Neural crest cell (in vitro differentiated cells): ENCODE measurements around the gene TBC1D10A. TPM values are rescaled to one million over a fixed set of nuclear protein-coding genes. Genes with fewer than 3 reads are reported as not detected.
A peak's percentile ranks its signal among the peaks of the same experiment; 100 is the strongest.

Experiments
- DNase-seq: peaks from one replicate; pipeline ENCODE4 v3.0.0; 2021; ENCODE audit warnings: low read depth, mixed read lengths, low spot score
- H3K27ac Mint-ChIP-seq: one replicate; pipeline ENCODE4 v1.8.0; 2021; ENCODE audit warnings: mild to moderate bottlenecking, mixed read lengths; ENCODE audit not compliant: unreplicated experiment
- H3K27me3 Mint-ChIP-seq: 2 replicates; pipeline ENCODE4 v1.8.0; 2021; ENCODE audit warnings: low read depth, mild to moderate bottlenecking, mixed read lengths
- H3K36me3 Mint-ChIP-seq: 2 replicates; pipeline ENCODE4 v1.8.0; 2021; ENCODE audit warnings: low read depth, mild to moderate bottlenecking, mixed read lengths
- H3K4me1 Mint-ChIP-seq: 2 replicates; pipeline ENCODE4 v1.8.0; 2021; ENCODE audit warnings: mixed read lengths
- H3K4me3 Mint-ChIP-seq: one replicate; pipeline ENCODE4 v1.8.0; 2021; ENCODE audit warnings: mild to moderate bottlenecking, mixed read lengths
- H3K9me3 Mint-ChIP-seq: 2 replicates; pipeline ENCODE4 v1.8.0; 2021; ENCODE audit warnings: mixed read lengths
- total RNA-seq: library from RNA; stranded (reverse); gene quantifications from 2 replicates; pipeline ENCODE4 v1.2.1, GENCODE V29; 2021
- TF ChIP-seq, protein P1 (sequence below): fragments of 200-600 bp; sonication (generic); conservative IDR thresholded peaks from 2 replicates; pipeline ENCODE4 v1.5.0; 2021; ENCODE audit warnings: antibody characterized with exemption, mild to moderate bottlenecking

Gene TBC1D10A
- total RNA-seq, 1 donor from 2014 or later: 8.5 TPM

DNA sequence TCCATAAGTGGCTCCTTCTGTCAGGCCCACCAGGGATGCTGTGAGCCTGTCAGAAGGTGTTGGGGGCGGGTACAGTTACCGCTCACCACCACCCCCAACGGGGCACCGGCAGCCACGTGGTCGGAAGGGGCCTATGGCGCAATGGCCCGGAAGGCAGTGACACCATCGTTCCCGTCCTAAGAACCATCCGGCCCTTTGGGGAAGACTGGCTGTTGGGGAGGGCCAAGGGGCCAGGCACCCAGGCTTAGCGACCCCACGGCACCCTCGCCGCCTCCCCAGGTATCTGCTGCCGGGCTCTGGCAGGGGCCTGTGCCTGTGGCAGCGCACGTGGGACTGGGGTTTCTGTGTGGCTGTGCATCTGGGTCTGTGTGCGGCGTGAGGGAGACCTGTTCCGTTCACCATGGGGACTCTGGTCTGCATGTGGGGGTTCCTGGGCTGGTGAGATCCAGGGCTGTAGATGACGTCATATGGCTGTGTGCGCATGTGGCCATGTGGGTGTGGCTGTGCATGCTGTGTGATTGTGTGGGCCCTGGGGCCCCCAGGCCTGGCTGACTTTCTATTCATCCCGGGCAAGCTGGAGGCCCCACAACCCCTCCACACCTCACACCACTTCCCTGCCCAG lies 60.8 kb downstream of the TBC1D10A start:
- Mint-ChIP-seq H3K4me1 (peaks cover 5% of the 10 kb centered on the region), H3K27ac (no peak overlapping the region), H3K27me3 (no peaks in the 10 kb centered on the region), H3K36me3 (no peaks in the 10 kb centered on the region), H3K9me3 (no peaks in the 10 kb centered on the region), H3K4me3 (no peak overlapping the region)
- no peak for DNase-seq
- TF ChIP-seq, protein P1, sequence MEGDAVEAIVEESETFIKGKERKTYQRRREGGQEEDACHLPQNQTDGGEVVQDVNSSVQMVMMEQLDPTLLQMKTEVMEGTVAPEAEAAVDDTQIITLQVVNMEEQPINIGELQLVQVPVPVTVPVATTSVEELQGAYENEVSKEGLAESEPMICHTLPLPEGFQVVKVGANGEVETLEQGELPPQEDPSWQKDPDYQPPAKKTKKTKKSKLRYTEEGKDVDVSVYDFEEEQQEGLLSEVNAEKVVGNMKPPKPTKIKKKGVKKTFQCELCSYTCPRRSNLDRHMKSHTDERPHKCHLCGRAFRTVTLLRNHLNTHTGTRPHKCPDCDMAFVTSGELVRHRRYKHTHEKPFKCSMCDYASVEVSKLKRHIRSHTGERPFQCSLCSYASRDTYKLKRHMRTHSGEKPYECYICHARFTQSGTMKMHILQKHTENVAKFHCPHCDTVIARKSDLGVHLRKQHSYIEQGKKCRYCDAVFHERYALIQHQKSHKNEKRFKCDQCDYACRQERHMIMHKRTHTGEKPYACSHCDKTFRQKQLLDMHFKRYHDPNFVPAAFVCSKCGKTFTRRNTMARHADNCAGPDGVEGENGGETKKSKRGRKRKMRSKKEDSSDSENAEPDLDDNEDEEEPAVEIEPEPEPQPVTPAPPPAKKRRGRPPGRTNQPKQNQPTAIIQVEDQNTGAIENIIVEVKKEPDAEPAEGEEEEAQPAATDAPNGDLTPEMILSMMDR: no peak

DNA sequence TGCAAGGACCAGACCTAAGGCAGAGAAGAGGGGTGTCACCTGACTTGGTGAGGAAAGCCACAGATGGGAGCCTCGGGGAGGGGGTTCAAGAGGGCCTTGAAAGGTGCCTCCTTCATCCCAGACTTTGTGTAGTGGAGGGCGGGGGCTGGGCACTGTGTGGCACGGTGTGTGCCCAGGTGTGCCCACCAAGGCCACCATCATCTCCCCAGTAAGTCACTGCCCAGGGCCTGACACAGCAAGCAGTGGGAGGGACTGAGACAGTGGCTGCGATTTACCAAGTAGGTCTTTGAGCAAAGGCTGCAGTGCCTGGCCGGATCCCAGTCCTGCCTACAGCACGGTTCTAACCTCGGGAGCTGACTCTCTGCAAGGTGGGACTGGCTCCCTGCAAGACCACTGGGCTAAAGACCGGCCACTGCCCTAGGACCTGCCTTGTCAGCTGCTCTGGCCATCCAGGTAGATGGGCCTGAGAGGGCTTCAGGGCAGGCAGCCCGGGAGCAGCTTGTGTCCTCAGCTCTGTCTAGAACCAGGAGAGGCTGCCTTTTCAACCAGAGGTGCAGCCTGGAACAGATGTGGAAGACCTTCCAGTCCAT lies 61.5 kb downstream of the TBC1D10A start:
- H3K27me3 Mint-ChIP-seq: no peaks in the 10 kb centered on the region
- no peak for DNase-seq
- TF ChIP-seq, protein P1: no peak
- H3K36me3 Mint-ChIP-seq: no peaks in the 10 kb centered on the region
- H3K9me3 Mint-ChIP-seq: no peaks in the 10 kb centered on the region
- no peak overlapping the region for H3K27ac Mint-ChIP-seq
- H3K4me3 Mint-ChIP-seq: no peak overlapping the region
- peaks cover 5% of the 10 kb centered on the region for H3K4me1 Mint-ChIP-seq

DNA sequence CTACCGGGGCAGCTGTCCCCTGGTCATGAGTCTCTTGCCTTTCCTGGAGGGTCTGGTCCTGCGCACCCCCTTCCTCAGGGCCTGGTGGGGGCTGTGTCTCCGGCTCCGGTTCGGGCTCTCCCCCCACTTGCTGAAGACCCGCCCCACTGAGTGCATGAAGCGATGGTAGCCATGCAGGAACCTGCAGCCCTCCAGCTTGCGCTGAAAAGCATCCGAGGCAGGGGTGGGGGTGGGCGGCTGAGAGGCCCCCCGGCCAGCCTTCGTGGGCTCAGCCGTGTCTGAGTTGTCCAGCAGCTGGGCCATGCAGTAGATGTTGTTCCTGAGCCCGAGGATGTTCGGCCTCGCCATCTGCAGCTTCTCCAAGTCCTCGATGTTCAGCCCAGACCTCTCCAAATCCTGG lies 62.9 kb downstream of the TBC1D10A start:
- H3K4me1 Mint-ChIP-seq: peaks cover 5% of the 10 kb centered on the region
- H3K27ac Mint-ChIP-seq: no peak overlapping the region
- DNase-seq: no peak

DNA sequence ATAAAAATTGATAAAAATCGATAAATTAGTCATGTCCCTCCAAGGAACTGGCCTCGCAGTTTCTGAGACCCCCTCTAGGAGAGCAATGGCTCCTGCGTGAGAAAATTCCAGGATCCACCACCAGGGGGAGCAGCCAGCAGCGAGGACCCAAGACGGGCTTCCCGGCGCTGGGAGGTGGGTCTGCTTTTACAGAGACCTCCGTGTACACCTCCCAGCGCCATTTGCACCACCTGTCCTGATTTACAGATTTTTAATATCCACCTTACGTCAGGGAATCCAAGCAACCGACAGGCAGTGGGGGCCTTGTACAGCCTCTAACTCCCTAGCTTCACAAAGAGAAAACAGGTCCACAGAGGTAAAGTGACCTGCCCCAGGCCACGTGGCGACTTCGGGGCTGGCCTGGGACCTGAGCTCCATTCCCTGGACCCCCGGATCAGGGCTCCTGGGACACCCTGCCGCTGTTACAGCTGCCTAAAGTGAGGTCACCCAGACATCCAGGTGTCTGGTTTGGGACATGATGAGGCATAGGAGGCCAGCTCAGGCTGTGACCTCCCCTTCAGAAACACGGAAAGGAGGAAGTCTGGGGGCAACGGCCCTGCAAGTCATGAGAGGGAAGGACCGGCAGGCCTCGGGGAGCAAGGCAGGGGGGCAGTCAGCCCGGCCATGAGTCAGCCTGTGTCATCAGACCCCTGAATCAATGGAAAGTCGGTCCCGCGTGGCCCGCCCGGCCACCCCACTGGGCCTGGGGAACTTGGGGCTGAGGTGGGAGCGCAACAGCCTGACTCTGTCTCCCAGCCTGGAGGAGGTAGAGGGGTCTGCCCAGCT lies 63.6 kb downstream of the TBC1D10A start:
- no peaks in the 10 kb centered on the region for H3K9me3 Mint-ChIP-seq
- H3K4me1 Mint-ChIP-seq: peaks cover 5% of the 10 kb centered on the region
- no peak overlapping the region for H3K4me3 Mint-ChIP-seq
- TF ChIP-seq, protein P1: peak; percentile 99
- H3K36me3 Mint-ChIP-seq: no peaks in the 10 kb centered on the region
- H3K27ac Mint-ChIP-seq: no peak overlapping the region
- no peaks in the 10 kb centered on the region for H3K27me3 Mint-ChIP-seq
- DNase-seq: peak; percentile 95

More for the DNA sequence above, 62.9 kb downstream of the TBC1D10A start:
- Mint-ChIP-seq H3K4me3 (no peak overlapping the region), H3K9me3 (no peaks in the 10 kb centered on the region), H3K27me3 (no peaks in the 10 kb centered on the region), H3K36me3 (no peaks in the 10 kb centered on the region)
- TF ChIP-seq, protein P1: no peak

DNA sequence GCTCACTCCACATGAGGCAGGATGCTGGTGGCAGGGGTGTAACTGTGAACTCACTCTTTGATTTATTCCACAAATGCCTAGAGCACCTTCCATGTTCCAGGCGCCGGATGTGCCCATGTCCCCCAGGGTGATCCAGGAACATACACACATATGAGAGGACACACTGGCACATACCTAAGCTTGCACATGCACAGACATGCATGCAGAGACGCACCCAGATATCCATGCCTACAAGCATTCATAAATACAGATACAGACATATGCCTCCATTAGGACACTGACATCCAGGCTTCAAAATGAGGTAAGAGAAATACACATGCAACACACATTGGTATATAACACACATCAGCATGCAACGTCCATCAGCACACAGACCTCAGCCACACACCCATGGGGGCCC lies 64.6 kb downstream of the TBC1D10A start:
- Mint-ChIP-seq H3K4me1 (peaks cover 5% of the 10 kb centered on the region), H3K4me3 (no peak overlapping the region), H3K27me3 (no peaks in the 10 kb centered on the region), H3K9me3 (no peaks in the 10 kb centered on the region), H3K36me3 (no peaks in the 10 kb centered on the region), H3K27ac (no peak overlapping the region)
- no peak for DNase-seq
- TF ChIP-seq, protein P1: no peak
